ENCODE results near the gene PAX7.

DNA sequence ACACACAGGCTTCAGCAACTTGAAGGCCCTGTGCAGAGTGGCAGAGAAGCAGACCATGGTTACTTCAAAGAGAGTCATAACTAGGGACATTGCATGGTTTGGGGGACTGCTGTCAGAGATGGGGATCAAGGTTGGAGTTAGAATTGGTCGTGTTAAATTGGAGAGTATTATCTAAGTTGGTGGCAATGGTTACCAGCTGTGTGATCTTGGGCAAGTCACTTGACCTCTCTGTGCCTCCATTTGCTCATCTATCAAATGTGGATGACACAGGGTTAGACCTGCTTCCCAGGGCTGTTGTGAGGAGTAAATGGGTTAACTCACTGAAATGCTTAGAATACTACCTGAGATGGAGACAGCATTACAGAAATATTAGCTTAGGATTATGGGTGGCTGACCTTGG, 91.1 kb downstream of the PAX7 start:
- TF ChIP-seq CTCF (IDR thresholded peaks at IDR 0.05) (no peak), ZFX (IDR thresholded peaks at IDR 0.05; ENCODE audit: borderline replicate concordance) (no peak)
